Stromal cell of bone marrow (primary cell): ENCODE results near the gene SH3TC2.

Experiments used
- DNase-seq: peaks from one replicate; pipeline ENCODE4 v3.0.0-alpha.2; 2012; ENCODE audit warnings: low read depth

SH3TC2 gene

DNA sequence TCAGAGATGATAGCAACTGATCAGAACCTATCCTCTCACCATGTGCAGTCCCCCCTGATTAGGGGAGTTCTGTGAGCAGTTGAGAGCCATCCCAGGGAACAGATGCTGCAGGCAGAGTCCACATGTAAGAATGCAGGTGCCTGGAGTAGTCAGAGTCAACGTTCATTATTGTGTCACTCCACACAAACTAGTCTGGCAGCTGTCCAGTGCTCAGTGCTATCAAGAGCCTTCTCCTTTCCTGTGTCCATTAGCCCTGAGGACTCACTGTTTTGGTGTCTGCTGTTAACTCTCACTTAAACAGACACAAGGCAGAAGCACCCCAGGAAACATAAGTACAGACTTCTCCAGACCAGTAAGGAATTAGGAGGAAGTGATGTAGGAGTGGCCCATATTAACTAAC, 2.5 kb downstream of the SH3TC2 start:
- DNase-seq, result no peak

DNA sequence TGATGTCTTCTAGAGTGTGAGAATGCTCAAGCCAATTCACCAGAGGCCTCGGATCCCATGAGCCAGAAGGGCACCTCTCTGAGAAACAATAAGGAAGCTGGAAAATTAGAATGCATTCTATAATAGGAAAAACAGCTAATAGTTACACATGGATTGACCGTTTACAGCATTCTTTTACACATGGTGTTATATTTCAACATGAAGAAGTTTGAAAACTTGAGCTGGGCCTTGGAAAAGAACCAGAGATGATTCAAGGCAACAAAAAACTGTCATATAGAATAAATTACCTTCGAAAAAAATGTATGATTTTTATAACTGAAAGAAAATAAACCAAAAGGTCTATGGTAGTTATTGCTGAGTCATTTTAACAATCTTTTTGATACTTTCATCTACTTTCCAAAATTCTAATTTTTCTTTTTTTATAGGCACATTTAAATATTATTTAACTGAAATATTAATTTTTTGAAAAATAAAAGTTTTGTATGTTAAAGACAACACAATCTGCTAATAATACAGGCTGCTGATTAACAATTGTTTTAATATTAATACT, 6.2 kb downstream of the SH3TC2 start:
- DNase-seq, result peak; percentile 18

DNA sequence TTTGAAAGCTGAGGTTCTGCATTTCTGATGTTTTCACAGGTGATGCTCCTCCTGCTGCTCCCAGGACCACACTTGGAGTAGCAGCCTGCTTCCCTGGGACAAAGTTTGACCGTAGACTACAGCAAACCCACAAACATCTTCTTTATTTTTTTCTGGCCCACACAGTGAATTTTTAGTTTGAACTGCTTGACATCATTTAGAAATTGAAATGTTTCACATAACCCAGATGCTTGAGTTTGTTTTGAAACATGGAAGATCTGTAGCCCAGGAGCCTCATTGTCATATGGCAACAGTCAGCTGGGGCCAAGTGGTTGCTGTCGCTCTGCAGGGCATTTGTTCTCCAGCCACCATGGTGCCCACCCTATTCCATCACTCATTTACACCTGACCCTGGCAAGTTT, 8.4 kb downstream of the SH3TC2 start:
- DNase-seq, result no peak

DNA sequence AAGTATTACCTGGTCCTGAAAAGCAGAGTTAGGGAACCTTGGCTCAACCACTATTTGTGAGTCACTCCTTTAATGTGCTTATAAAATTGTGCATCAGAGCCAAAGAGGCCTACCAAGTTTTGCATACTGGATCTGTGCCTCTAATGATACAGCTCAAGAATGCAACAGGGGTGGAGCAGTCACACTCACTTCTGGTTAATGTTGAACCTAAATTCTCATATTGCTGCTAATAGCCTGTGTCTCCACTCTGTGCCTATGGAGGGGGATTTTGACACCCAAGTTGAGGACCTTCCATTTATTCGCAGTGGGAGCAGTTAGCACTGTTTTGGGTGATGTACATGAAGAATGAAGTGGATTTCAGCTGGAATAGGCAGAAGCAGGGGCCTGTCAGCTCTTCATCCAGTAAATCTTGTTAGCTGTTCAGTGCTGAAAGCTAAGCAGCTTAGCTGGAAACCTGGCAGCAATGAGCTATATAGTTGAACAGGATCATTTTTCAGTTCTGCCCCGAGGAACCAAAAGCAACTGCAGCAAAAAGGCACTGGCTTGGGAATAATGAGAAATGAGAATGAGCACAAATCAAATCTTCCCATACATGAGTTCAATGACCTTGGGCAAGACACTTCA, 9.7 kb downstream of the SH3TC2 start:
- peak; percentile 52 for DNase-seq

DNA sequence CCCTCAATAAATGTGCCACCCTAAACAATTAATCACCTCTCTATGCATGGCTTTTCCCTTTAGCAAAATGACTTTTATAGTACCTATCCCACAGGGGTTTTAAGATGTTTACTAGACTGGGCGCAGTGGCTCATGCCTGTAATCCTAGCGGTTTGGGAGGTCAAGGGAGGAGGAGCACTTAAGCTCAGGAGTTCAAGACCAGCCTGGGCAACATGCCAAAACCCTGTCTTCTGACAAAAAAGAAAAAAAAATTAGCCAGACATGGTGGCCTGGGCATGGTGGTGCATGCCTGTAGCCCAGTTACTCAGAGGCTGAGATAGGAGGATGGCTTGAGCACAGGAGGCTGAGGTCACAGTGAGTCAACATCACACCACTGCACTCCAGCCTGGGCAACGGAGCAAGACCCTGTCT, 13.5 kb downstream of the SH3TC2 start:
- no peak for DNase-seq

DNA sequence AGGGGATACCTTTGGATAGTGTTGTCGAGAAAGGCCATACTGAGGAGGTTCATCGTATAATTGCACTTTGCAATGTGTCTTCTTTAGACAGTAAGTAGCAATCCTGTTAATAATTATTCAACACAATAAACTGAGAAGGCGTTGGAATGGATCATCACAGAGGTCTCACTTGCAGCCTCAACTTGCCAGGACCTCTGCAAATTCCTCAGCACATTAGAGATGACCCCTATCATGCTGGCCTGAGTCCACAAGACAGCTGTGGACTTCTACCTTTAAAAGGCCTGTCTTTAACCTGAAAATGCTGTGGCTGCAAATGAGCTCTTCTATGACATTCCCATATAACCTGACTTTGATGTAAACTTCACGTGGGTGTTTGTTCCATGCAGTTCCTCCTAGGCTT, 14.1 kb downstream of the SH3TC2 start:
- no peak for DNase-seq

DNA sequence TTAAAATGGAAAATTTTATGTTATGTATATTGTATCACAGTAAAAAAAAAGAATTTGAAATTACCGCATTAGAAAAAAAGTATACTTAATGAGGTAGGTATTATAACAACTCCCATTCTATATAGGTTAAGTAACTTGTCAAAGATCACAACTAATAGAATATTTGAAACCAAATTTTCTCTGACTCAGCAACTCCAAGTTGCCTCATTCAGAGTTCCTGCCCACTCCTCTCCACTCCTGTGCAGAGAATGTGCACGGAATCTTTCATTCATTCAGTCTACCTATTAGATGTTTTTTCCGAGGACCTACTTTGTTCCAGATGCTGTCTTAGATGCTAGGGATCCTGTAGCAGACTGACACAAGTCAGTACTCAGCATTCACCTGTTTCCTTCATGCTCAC, 15.4 kb downstream of the SH3TC2 start:
- DNase-seq, result no peak

DNA sequence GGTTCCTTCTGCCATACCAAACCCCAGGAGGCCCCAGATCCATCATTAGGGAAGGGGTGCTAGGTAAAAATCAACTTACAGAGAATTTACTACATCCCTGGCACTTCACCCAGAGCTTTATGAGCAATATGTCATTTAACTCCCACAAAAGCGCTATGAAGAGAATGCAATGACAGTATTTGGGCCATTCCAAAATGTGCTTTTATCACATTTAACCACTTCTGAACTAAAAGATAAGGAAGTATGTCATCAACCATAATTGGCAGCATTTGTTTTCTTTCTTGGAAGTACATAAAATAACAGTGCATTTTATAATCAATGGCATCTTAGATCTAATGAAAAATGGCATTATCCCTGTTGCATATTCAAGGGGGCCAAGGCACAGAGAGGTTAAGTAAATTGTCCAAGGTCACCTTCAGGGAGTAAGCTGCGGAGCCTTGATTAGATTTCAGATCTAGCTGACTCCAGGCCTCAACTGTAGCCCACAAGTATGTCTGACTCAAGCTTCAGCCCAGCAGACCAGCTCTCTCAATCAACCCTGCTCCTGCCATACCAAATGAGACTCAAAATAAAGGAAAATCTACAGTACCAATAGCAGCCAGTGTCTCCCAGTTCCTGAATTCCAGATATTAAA, 16.5 kb downstream of the SH3TC2 start:
- DNase-seq, result peak; percentile 14

DNA sequence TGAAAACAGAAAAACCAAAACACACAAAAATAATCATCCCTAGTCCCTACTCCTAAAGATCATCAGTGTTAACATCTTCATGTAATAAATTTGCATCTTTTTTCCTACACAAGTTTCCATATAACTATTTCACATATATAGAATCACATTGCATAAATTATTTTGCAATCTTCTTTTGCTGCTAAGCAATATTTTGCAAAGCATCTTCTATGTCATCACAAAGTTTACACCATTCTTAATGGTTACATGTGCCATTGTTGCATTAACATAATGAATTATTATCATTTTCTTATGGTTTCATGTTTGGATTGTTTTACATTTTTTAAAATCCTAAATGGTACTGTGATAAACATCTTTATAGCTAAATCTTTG, 17.8 kb downstream of the SH3TC2 start:
- no peak for DNase-seq

DNA sequence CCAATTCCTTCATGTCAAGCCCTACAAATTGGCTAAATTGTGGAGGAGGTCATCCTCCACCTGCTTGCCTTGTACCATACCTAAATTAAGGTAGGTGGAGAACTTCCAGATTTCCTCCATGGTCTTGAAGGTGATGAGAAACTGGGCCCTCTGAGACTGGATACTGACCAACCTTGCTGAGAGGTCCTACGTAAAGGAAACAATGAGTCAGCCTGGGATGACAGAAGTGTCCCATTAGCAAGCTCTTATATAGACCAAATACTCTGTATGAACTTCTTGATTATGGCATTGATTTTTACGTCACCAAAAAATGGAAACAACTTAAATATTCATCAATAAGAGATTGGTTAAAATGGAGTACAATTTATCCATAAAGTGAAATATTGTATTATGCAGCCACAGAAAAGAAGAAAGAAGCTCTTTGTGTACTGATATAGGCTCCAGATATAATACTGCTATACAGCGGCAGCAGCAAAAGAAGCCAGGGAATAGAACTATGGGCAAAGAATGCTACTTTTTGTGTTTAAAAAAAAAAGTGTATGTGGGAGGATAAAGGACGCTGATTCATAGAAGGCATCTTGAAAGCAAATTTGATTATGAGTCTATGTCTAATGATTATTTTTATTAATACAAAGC, 18.3 kb downstream of the SH3TC2 start:
- no peak for DNase-seq

DNA sequence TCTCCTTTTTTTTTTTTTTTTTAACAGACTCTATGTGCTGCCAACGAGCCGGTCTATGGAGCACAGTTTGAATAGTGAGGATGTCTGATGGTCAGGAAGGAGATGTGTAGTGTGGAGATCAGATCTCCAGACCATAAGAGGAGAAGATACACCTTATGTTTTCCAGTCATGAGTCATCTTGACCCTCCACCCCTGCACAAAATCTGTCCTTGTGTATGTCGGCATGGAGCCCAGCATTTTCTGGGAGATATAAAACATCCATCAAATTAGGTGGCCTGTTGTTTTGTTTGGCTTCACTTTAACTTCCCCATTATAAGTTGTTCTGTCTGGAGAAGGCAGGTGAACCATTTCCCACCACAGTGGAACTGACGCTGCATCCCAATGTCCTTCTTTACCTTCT, 19.2 kb downstream of the SH3TC2 start:
- no peak for DNase-seq

DNA sequence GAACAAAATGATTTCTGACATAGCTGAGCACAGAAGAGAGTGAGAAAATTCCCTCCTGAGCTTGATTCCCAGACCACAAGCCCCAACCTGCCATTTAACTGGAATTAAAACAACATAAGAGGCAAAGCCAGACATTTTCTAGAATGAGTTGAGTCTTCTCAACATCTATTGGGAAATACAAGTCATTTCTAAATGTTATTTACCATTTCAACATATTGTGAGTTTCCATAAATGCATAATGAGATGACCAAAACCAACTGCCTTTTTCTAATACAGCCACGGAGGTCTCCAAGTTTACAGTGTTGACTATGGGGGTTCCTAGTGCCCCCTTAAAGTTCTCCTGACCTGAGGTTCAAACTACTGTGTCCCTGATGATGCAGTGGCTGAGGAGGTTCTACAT, 20.0 kb downstream of the SH3TC2 start:
- no peak for DNase-seq

DNA sequence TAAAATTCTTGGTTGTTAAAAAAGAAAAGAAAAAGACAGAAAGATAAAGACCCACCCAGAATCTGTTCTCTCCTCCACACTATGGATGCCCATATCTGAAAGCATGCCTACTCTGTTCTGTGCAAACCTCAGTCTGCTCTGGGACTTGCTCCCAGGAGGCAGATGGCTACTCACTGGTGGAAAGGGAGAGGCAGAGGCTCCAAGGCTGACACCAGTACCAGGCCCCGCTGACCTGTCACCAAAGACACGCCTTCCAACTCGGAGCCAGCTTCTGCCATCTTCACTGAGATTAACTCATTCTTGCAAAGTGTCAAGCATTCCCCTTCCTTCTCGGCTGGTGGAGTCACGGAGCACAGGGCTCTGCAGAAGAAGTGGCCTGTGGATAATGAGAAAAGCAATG, 21.6 kb downstream of the SH3TC2 start:
- no peak for DNase-seq

DNA sequence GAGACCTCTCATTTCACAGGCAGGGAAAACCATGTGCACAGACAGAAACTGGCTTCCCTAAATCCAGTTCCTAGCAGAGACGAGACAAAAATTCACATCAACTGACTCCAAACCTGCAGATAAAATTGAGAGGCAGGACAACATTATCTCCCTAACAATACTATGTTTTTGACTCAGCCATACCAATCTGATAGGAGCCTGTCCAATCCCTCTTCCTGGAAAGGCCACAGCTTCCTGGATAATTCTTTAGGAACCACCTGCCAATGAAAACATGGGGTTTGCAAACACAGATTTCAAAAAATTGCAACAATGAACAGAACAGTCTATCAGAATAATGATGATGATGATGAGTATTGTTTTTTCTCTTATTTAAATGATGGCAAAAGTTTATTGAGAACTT, 22.4 kb downstream of the SH3TC2 start:
- DNase-seq, result no peak

DNA sequence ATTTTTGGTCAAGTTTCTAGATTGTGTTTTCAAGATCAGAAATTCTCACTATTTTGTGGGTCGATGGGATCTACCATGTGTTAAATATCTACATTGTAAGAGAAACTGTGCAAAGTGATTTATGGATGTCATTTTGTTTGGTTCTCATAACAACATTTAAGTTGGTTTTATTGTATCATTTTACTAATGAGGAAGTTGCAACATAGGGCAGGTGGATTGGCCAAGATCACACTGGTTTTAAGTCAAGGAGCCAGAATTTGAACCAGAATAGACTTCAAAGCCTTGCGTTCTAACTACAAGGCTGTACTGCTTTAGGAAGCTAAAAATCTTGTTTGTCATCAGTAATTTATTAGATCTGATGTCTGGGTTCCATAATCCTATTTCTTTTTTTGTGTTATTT, 23.4 kb downstream of the SH3TC2 start:
- DNase-seq, result no peak

DNA sequence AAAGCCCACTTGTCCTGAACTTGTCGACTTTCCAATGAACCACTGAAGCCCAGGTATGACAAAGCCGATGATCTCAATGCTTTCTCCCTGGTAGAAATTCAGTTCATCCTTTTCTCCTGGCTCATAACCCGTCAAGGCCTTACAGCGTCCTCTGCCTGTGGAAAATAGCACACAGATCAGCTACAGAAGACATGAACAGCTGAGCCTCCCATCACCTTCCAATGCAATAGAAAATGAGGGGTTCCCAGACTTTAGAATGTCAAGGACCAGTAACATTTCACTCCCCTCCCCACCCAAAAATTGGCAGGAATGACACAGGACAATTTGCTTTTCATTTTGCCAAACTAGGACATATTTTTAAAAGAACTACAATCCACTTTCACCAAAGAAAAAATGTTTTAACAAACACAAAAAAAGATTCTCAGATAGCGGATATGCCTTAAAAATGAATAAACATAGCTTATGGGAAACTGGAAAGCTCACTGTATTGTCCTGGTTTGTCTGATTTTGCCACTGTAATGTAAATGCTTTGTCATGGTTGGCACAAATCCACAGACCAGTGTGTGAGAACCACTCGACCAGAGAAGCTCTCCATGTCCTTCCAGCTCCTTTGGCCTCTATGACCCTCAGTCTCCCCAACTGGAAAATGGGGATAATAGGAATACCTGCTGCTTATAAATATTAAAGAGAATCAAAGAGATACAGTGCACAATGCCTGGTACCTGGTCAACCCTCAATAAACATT, 24.4 kb downstream of the SH3TC2 start:
- DNase-seq, result no peak

DNA sequence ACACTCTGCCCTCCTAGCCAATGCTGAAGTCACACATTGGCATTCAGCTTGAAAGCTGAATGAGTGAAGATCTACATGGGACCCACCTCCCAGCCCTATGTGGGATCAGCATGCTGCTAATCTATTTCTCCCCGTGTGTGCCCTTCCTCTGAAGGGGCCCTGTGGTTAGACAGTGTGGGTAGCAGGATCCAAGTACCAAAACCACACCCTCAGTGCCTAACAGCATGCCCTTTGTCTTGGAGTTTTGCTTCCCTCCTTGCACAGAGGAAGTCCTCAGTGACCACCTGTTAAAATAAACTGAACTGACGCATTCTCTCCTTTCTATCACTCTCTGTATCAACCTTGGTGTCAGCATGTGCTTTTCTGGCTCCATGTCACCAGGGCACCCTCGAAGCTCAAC, 25.0 kb downstream of the SH3TC2 start:
- no peak for DNase-seq

DNA sequence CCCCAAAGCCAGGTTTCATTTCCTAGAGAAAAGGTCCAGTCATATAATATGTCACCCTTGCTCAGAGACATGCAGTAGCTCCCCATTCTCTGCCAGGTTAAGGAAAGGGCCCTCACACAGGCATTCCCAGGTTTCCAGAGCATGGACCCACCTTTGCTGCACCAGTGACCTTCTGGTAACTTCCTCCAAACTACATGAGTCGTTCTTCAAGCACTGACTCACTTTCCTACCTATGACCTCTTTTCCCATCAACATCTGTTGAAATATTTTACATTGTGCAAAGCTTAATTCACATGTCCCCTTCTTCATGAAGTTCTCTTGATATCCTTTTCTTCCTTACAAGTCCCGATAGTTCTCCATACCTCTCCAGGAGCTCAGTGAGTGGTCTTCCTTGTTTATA, 25.9 kb downstream of the SH3TC2 start:
- DNase-seq, result no peak

DNA sequence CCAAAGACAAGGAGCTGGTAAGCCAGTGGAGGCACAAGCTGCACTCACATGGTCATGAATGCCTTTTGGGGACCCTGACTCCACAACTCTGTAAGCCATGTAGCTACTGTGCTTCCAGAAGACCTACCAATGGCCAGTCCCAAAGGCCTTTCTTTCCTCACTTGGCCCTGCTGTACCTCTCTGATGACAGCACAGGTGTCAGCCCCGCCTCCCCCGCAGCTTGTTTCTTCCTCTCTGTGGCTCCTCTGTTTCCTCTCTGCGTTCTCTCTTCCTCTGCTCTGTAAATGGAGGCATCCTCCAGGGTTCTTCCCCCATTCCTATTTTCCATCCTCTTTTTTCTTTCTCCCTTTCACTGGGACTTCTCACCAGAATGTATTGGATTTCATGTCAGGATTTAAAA, 26.7 kb downstream of the SH3TC2 start:
- DNase-seq, result no peak

DNA sequence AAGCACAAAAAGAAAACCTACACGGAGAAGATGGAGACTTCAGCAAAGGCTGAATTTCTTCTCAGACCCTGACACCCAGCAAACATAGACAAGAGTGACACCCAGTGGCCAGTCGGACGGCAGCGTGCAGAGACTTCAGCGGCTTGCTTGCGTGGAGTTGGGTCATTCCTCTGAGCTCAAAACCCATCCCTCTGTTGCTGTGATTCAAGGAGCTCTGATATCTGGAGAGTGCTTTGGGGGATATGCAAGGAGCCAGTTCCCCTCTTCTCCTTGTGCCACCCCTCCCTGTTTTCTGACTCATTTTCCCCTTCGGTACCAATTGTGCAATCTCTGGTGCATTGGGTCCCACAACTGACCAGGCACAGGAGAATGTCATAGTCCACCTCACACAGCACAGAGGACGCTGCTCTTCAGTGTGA, 27.5 kb downstream of the SH3TC2 start:
- DNase-seq, result peak; percentile 54

DNA sequence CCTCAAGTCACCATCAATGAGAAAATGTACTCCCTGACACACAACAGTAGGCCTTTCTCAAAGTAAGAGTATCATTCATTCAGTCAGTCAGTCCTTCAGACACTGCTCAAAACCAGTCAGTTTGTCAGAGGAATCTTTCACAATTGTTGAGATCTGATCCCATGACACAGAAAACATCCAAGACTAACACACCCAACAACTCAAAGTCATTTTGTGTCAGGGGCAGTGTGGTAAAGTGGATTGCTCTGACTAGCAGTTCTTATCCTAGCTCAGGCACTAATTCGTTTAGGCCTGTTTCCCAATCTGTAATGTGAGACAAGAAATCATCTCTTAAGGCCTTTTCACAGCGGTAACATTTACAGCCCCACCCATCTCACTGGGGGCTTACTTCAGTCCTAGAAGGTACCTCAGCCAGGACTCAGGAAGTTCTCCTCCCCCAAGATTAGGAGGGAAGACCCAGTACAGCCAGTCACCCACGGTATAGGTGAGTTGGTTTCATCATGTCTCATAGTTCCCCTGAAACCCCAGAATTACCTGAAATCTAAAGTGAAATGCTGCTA, 31.9 kb downstream of the SH3TC2 start:
- peak; percentile 26 for DNase-seq

DNA sequence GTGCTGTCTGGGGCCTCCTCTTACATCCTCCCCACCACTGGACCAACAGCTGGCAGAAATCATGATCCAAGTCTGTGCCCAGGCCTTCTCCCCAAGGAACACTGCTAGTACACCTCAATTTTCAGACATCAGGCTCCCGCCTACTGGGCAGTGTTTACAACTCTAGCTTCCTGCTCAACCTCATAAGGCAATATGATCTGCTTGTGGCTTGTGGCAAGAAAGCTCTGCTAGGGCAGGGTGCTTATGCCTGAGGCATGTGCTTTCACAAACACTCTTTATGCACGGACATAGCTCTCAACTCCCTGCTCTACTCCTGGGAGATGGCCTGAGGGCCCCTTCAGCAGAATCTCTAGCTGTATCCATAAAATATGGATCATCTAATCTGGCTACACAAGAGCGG, 32.5 kb downstream of the SH3TC2 start:
- DNase-seq, result peak; percentile 44

DNA sequence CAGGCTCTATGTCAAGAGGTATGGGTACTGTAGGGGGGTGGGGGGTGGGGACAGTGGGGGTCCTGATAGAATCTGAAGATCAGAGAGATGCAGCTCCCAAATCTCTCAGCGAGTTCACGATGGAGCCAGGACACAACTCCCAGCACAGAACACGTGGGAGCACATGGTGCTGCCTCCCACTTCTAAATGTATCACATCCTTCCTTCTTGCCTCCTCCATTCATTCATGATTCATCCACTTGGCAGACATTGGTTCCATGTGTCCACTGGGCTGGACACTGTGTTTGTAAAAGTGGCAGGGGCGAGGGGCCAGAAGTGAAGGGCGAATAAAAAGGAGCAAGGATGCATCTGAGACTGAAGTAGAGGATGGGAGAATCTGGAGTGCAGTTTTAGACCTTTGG, 33.9 kb downstream of the SH3TC2 start:
- DNase-seq, result no peak
